Measurements from ENCODE around the gene UBE4A. TPM values are rescaled to one million over a fixed set of nuclear protein-coding genes. Genes with fewer than 3 reads are reported as not detected.

The UBE4A gene
- total RNA-seq (10 to 100 TPM; 29.6 to 52.8 (median 35.8) TPM), polyA plus RNA-seq (10 to 100 TPM; 16.1 to 44.9 (median 29.7) TPM)
- long read RNA-seq, donor 1, full-length matches to known transcripts = 1 of 14 reads
- long read RNA-seq, donor 1, partial matches to known transcripts = 13 of 14 reads
- long read RNA-seq, donor 1, other reads (novel, unspliced or antisense) = 0 of 14 reads
- long read RNA-seq, donor 2, full-length matches to known transcripts = 2 of 15 reads
- long read RNA-seq, donor 2, partial matches to known transcripts = 13 of 15 reads
- long read RNA-seq, donor 2, other reads (novel, unspliced or antisense) = 0 of 15 reads
- long read RNA-seq, donor 3, full-length matches to known transcripts = 1 of 1 reads
- long read RNA-seq, donor 3, partial matches to known transcripts = 0 of 1 reads
- long read RNA-seq, donor 3, other reads (novel, unspliced or antisense) = 0 of 1 reads
- long read RNA-seq, donor 4, partial matches to known transcripts = 4 of 11 reads
- long read RNA-seq, donor 4, other reads (novel, unspliced or antisense) = 7 of 11 reads
- long read RNA-seq, donor 5, full-length matches to known transcripts = 2 of 10 reads
- long read RNA-seq, donor 5, partial matches to known transcripts = 3 of 10 reads
- long read RNA-seq, donor 5, other reads (novel, unspliced or antisense) = 5 of 10 reads
- long read RNA-seq, donor 6, partial matches to known transcripts = 2 of 8 reads
- long read RNA-seq, donor 6, other reads (novel, unspliced or antisense) = 6 of 8 reads
- long read RNA-seq, donor 7 = 0 reads
- long read RNA-seq, donor 8, full-length matches to known transcripts = 4 of 4 reads
- long read RNA-seq, donor 8, partial matches to known transcripts = 0 of 4 reads
- long read RNA-seq, donor 8, other reads (novel, unspliced or antisense) = 0 of 4 reads
- long read RNA-seq, donor 9, full-length matches to known transcripts = 2 of 7 reads
- long read RNA-seq, donor 9, partial matches to known transcripts = 5 of 7 reads
- long read RNA-seq, donor 9, other reads (novel, unspliced or antisense) = 0 of 7 reads
- long read RNA-seq, donor 10, partial matches to known transcripts = 7 of 7 reads
- long read RNA-seq, donor 10, other reads (novel, unspliced or antisense) = 0 of 7 reads

- intact Hi-C loops (cut with DNase I) = no loop called here
- Histone ChIP-seq H3K4me1 (replicated peaks in 1 of 2) (peaks cover 5 to 11% of the 10 kb centered on the region in 2 donors), H3K4me3 (peak within 1 kb of the TSS; percentile 26 to 95 (median 62)), H3K36me3 (replicated peaks in 1 of 2) (peaks cover 0 to under 1% of the 10 kb centered on the region in 2 donors), H3K9me3 (replicated peaks in 1 of 3) (no peaks in the 10 kb centered on the region), H3K27me3 (no peaks in the 10 kb centered on the region), H3K27ac (peak within 1 kb of the TSS in 4 of 5 donors; percentile 9 to 68 (median 56))
- TF ChIP-seq POLR2A (IDR thresholded peaks at IDR 0.05) = peak; percentile 39 to 66
- TF ChIP-seq CTCF (IDR thresholded peaks at IDR 0.05) = no peak
- 2 to 7% (median 3%) methylated on average over 19 to 33 of the region's 33 CpGs for WGBS, 4 donors
- peak; percentile 96 to 98 (median 97) for DNase-seq
Observed at GRCh38 chr11:118359295-118359958, at the start of gene UBE4A. UBE4A (plus strand) TSS chr11:118359600; CDS start chr11:118365081, 5,481 bp downstream.

- Histone ChIP-seq H3K4me3 (no peak overlapping the region), H3K27me3 (peaks cover 18% of the 10 kb centered on the region), H3K36me3 (replicated peaks in 1 of 2) (no peaks in the 10 kb centered on the region), H3K27ac (no peak overlapping the region), H3K4me1 (replicated peaks in 1 of 2) (no peaks in the 10 kb centered on the region), H3K9me3 (replicated peaks in 1 of 3) (no peaks in the 10 kb centered on the region)
- TF ChIP-seq CTCF (IDR thresholded peaks at IDR 0.05) (no peak), POLR2A (IDR thresholded peaks at IDR 0.05) (no peak)
- intact Hi-C loops (cut with DNase I) = no loop called here
- DNase-seq = no peak
- 76 to 86% (median 82%) methylated on average over 3 of the region's 3 CpGs for WGBS, 4 donors
Observed at GRCh38 chr11:118310271-118310670, 49.1 kb upstream of the UBE4A start.

GRCh38 chr11:118310781-118311485, 48.5 kb upstream of the UBE4A start:
- TF ChIP-seq POLR2A (IDR thresholded peaks at IDR 0.05) (no peak), CTCF (IDR thresholded peaks at IDR 0.05) (no peak)
- intact Hi-C loops (cut with DNase I) = no loop called here

More at GRCh38 chr11:118310781-118311485, 48.5 kb upstream of the UBE4A start:
- Histone ChIP-seq H3K36me3 (replicated peaks in 1 of 2) (no peaks in the 10 kb centered on the region), H3K27ac (no peak overlapping the region), H3K4me3 (no peak overlapping the region), H3K9me3 (replicated peaks in 1 of 3) (no peaks in the 10 kb centered on the region), H3K4me1 (replicated peaks in 1 of 2) (no peaks in the 10 kb centered on the region), H3K27me3 (peaks cover 18% of the 10 kb centered on the region)
- DNase-seq = no peak
- WGBS, 4 donors = 63 to 71% (median 65%) methylated on average over 3 of the region's 3 CpGs

All from adrenal gland (tissue), 19 donors.